Stimulated activated CD8-positive, alpha-beta memory T cell treated with anti-CD3 and anti-CD28 coated beads, Interleukin-7, amount 100 ng/mL, for 24 hours (primary cell): ENCODE measurements around the gene TMEM217.
"Not testable (repeated sequence)": the region's sequence is repeated elsewhere in the genome, so short reads cannot be mapped to it uniquely, and the experiment has no call there.

Experiments
- DNase-seq: peaks from one replicate; pipeline ENCODE4 v3.0.0-alpha.2; 2020; ENCODE audit warnings: low read depth

The TMEM217 gene

GRCh38 chr6:37218061-37218460 is 39.9 kb downstream of the TMEM217 start:
- DNase-seq: no peak

GRCh38 chr6:37212268-37212667 is 45.7 kb downstream of the TMEM217 start:
- no peak for DNase-seq

- DNase-seq: peak; percentile 66
Measured at GRCh38 chr6:37210313-37210968, 47.5 kb downstream of the TMEM217 start.

- no peak for DNase-seq
Measured at GRCh38 chr6:37209461-37210205, 48.3 kb downstream of the TMEM217 start.

GRCh38 chr6:37208793-37209192 is 49.2 kb downstream of the TMEM217 start:
- DNase-seq: no peak

- peak; percentile 83 for DNase-seq
Measured at GRCh38 chr6:37207903-37208456, 50.0 kb downstream of the TMEM217 start.

- DNase-seq: no peak
Measured at GRCh38 chr6:37206622-37207021, 51.3 kb downstream of the TMEM217 start.

GRCh38 chr6:37205997-37206340 is 52.0 kb downstream of the TMEM217 start:
- DNase-seq: no peak

- no peak for DNase-seq
Measured at GRCh38 chr6:37205175-37205996, 52.6 kb downstream of the TMEM217 start.

- DNase-seq: no peak
Measured at GRCh38 chr6:37204014-37204751, 53.8 kb downstream of the TMEM217 start.

GRCh38 chr6:37202788-37203491 is 55.0 kb downstream of the TMEM217 start:
- no peak for DNase-seq

- DNase-seq: no peak
Measured at GRCh38 chr6:37201726-37202125, 56.2 kb downstream of the TMEM217 start.

- no peak for DNase-seq
Measured at GRCh38 chr6:37200085-37200484, 57.9 kb downstream of the TMEM217 start.

GRCh38 chr6:37196451-37196850 is 61.5 kb downstream of the TMEM217 start:
- DNase-seq: not testable (repeated sequence)

- DNase-seq: not testable (repeated sequence)
Measured at GRCh38 chr6:37194886-37195285, 63.1 kb downstream of the TMEM217 start.

GRCh38 chr6:37192666-37193065 is 65.3 kb downstream of the TMEM217 start:
- no peak for DNase-seq

- DNase-seq: no peak
Measured at GRCh38 chr6:37190159-37190535, 67.8 kb downstream of the TMEM217 start.

- DNase-seq: no peak
Measured at GRCh38 chr6:37188962-37189510, 68.9 kb downstream of the TMEM217 start.

- no peak for DNase-seq
Measured at GRCh38 chr6:37187321-37188022, 70.5 kb downstream of the TMEM217 start.
